ENCODE data around the gene EIF4EBP2. TPM values are rescaled to one million over a fixed set of nuclear protein-coding genes. Genes with fewer than 3 reads are reported as not detected.

EIF4EBP2 gene
- total and polyA plus RNA-seq, 4 donors: 25.7 to 70.0 (median 33.0) TPM

GRCh38 chr10:70476249-70477035 lies 72.5 kb downstream of the EIF4EBP2 start:
- H3K9ac ChIP-seq (ENCODE audit: low read depth in 1 of 2, low read length in 2 of 2): no peak overlapping the region
- no peaks in the 10 kb centered on the region for H3K27me3 ChIP-seq (ENCODE audit: control insufficient read depth in 4 of 4, insufficient read depth in 4 of 4, low read length in 3 of 4)
- peaks cover 0 to 23% (median 4%) of the 10 kb centered on the region in 4 donors for H3K4me1 ChIP-seq (ENCODE audit: control insufficient read depth in 4 of 4, insufficient read depth in 4 of 4, low read length in 3 of 4)
- H3K36me3 ChIP-seq (ENCODE audit: control insufficient read depth in 4 of 4, insufficient read depth in 3 of 4, low read depth in 1 of 4, low read length in 3 of 4): no peaks in the 10 kb centered on the region
- H3K27ac ChIP-seq (ENCODE audit: low read depth in 1 of 2, low read length in 2 of 2): no peak overlapping the region
- no peak overlapping the region for H3K4me3 ChIP-seq (ENCODE audit: low read depth in 1 of 3, low read length in 3 of 3)
- H3K9me3 ChIP-seq (ENCODE audit: control insufficient read depth in 4 of 4, low read length in 3 of 4): no peaks in the 10 kb centered on the region
- TF ChIP-seq ATF3 (IDR thresholded peaks at IDR 0.05): no peak
- TF ChIP-seq MAX (IDR thresholded peaks at IDR 0.05): no peak
- no peak for TF ChIP-seq EGR1 (IDR thresholded peaks at IDR 0.05; ENCODE audit: low read depth in 2 of 2)
- TF ChIP-seq ZBTB33 (IDR thresholded peaks at IDR 0.05): no peak
- no peak for TF ChIP-seq GABPA (IDR thresholded peaks at IDR 0.05 in 1 of 2, conservative IDR thresholded peaks at IDR 0.05 in 1 of 2)
- no peak for TF ChIP-seq CTCF (IDR thresholded peaks at IDR 0.05; ENCODE audit: low read depth, low read length, missing input control)
- no peak for TF ChIP-seq FOXA1 (IDR thresholded peaks at IDR 0.05)
- TF ChIP-seq HNF4A (conservative IDR thresholded peaks at IDR 0.05): no peak
- TF ChIP-seq RXRA (IDR thresholded peaks at IDR 0.05): no peak
- no peak for TF ChIP-seq SP1 (IDR thresholded peaks at IDR 0.05)
- DNase-seq (ENCODE audit: low spot score): no peak
- 63% methylated on average over 7 of the region's 7 CpGs for WGBS

GRCh38 chr10:70477661-70478162 lies 73.8 kb downstream of the EIF4EBP2 start:
- H3K9me3 ChIP-seq (ENCODE audit: control insufficient read depth in 4 of 4, low read length in 3 of 4): no peaks in the 10 kb centered on the region
- TF ChIP-seq ATF3 (IDR thresholded peaks at IDR 0.05): no peak
- TF ChIP-seq FOXA2 (IDR thresholded peaks at IDR 0.05): no peak
- no peak for TF ChIP-seq YY1 (IDR thresholded peaks at IDR 0.05)
- TF ChIP-seq HNF4A (conservative IDR thresholded peaks at IDR 0.05): no peak
- TF ChIP-seq NR2F2 (IDR thresholded peaks at IDR 0.05): no peak
- no peak for TF ChIP-seq HNF4G (IDR thresholded peaks at IDR 0.05)
- TF ChIP-seq RAD21 (IDR thresholded peaks at IDR 0.05): no peak
- TF ChIP-seq EGR1 (IDR thresholded peaks at IDR 0.05; ENCODE audit: low read depth in 2 of 2): no peak
- TF ChIP-seq FOXA1 (IDR thresholded peaks at IDR 0.05): no peak
- TF ChIP-seq JUND (IDR thresholded peaks at IDR 0.05): no peak
- no peak for TF ChIP-seq REST (IDR thresholded peaks at IDR 0.05)
- no peak for TF ChIP-seq TAF1 (conservative IDR thresholded peaks at IDR 0.05)
- TF ChIP-seq SP1 (IDR thresholded peaks at IDR 0.05): no peak
- no peak for DNase-seq (ENCODE audit: low spot score)
- H3K27me3 ChIP-seq (ENCODE audit: control insufficient read depth in 4 of 4, insufficient read depth in 4 of 4, low read length in 3 of 4): no peaks in the 10 kb centered on the region
- H3K4me1 ChIP-seq (ENCODE audit: control insufficient read depth in 4 of 4, insufficient read depth in 4 of 4, low read length in 3 of 4): peaks cover 0 to 26% (median 4%) of the 10 kb centered on the region in 4 donors
- 15% methylated on average over 27 of the region's 27 CpGs for whole genome bisulfite sequencing
- H3K36me3 ChIP-seq (ENCODE audit: control insufficient read depth in 4 of 4, insufficient read depth in 3 of 4, low read depth in 1 of 4, low read length in 3 of 4): no peaks in the 10 kb centered on the region
- no peak overlapping the region for H3K4me3 ChIP-seq (ENCODE audit: low read depth in 1 of 3, low read length in 3 of 3)
- H3K27ac ChIP-seq (ENCODE audit: low read depth in 1 of 2, low read length in 2 of 2): peak overlapping the region; percentile 25 to 54
- H3K9ac ChIP-seq (ENCODE audit: low read depth in 1 of 2, low read length in 2 of 2): no peak overlapping the region
